ENCODE results near the gene MGAT5B. TPM values are rescaled to one million over a fixed set of nuclear protein-coding genes. Genes with fewer than 3 reads are reported as not detected.
"Not testable (repeated sequence)": the region's sequence is repeated elsewhere in the genome, so short reads cannot be mapped to it uniquely, and the experiment has no call there.

Gene MGAT5B
- total RNA-seq, 2 donors from 2014 or later, result 3.6 TPM; not detected in 1

DNA sequence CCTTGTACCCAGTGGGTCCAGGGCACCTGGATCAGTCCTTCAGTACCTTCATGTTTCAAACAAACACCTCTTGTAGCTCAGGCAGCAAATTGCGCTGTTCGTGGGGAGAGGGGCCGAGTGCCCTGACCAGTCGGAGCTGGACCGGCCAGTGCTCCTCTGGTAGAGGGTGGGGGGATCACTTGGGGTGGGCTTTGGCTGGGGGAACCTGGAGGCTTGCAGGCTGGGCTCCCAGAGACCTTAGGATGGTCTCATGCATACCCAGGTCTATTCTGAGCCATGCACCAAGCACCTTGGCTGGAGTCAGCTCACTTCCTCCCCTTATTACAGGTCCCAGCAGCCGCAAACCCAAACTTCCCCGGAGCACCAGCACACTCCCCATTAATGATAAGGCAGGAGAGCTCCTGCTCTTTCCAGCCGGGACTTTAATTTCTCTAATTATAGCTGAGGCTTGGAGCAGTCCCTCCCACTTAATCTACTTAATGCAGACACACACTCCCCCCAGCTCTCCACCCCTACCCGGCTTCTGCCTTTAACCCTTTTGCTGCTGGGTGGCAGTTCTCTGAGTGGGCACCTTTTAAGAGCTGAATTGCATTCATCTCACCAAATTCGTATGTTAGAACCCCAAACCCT lies 26.3 kb upstream of the MGAT5B start:
- H3K27me3 ChIP-seq, result peaks cover 0 to 22% of the 10 kb centered on the region in 2 donors
- no peaks in the 10 kb centered on the region for H3K36me3 ChIP-seq (replicated peaks in 1 of 2; ENCODE audit: insufficient read depth in 1 of 2, low read depth in 2 of 2)
- TF ChIP-seq, protein P1, sequence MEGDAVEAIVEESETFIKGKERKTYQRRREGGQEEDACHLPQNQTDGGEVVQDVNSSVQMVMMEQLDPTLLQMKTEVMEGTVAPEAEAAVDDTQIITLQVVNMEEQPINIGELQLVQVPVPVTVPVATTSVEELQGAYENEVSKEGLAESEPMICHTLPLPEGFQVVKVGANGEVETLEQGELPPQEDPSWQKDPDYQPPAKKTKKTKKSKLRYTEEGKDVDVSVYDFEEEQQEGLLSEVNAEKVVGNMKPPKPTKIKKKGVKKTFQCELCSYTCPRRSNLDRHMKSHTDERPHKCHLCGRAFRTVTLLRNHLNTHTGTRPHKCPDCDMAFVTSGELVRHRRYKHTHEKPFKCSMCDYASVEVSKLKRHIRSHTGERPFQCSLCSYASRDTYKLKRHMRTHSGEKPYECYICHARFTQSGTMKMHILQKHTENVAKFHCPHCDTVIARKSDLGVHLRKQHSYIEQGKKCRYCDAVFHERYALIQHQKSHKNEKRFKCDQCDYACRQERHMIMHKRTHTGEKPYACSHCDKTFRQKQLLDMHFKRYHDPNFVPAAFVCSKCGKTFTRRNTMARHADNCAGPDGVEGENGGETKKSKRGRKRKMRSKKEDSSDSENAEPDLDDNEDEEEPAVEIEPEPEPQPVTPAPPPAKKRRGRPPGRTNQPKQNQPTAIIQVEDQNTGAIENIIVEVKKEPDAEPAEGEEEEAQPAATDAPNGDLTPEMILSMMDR (IDR thresholded peaks at IDR 0.05), result no peak
- TF ChIP-seq POLR2A (IDR thresholded peaks at IDR 0.05), result no peak
- no peak overlapping the region for H3K27ac ChIP-seq
- DNase-seq (no peak), ATAC-seq (no peak)
- peaks cover 4% of the 10 kb centered on the region for H3K4me1 ChIP-seq
- intact Hi-C loops (cut with DNase I), result no loop called here
- WGBS, 2 donors, result 4 to 6% methylated on average over 9 to 10 of the region's 10 CpGs
- no peaks in the 10 kb centered on the region for H3K9me3 ChIP-seq
- no peak overlapping the region for H3K4me3 ChIP-seq

DNA sequence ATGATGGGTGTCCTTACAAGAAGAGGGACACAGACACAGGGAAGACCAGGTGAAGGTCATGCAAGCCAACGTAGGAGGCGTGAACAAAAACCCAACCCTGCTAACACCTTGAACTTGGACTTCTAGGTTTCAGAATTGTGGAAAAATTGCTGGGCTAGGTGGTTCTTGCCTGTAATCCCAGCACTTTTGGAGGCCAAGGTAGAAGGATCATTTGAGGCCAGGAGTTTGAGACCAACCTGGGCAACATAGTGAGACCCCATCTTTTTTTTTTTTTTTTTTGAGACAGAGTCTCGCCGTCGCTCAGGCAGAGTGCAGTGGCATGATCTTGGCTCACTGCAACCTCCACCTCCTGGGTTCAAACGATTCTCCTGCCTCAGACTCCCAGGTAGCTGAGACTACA lies 25.1 kb upstream of the MGAT5B start:
- H3K27ac ChIP-seq; DNase-seq; H3K36me3 ChIP-seq (replicated peaks in 1 of 2; ENCODE audit: insufficient read depth in 1 of 2, low read depth in 2 of 2); H3K9me3 ChIP-seq; H3K4me3 ChIP-seq; ATAC-seq; intact Hi-C loops (cut with DNase I); H3K4me1 ChIP-seq: not testable (repeated sequence)
- WGBS, 2 donors, result 64 to 69% methylated on average over 6 of the region's 6 CpGs
- H3K27me3 ChIP-seq, result peaks cover 0 to 22% of the 10 kb centered on the region in 2 donors

DNA sequence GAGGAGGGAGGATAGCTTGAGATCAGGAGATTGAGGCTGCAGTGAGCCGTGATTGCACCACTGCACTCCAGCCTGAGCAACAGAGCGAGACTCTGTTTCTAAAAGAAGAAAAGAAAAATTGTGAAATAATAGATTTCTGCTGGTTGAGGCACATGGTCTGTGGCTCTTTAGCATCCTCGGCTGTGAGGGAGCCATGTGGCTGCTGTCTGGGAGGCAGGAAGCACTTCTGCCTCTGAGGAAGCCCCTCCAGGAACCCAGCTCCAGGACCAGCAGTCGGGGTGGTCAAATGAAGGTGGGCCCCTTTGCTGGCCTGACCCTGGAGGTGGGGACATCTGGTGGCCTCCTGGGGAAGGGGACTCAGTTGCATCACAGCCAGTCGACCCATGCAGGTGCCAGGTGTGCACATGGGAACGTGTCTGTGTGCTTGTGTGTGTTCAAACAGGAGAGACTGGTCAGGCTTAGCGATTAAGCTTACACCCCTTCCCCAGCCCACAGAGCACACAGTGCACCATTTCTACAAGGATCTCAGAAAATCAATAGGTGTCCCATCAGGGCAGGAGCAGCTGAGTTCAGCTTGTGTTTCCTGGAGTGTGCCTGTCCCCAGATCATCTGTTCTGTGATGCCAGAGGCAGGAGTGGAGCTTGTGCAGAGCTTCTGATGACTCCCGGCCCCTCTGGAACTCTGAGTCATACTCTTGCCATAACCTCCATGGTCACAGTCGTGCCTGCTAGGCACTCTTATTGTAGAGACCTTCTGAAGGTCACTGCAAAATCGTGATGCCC lies 24.3 kb upstream of the MGAT5B start:
- Histone ChIP-seq H3K36me3 (replicated peaks in 1 of 2; ENCODE audit: insufficient read depth in 1 of 2, low read depth in 2 of 2) (no peaks in the 10 kb centered on the region), H3K27me3 (peaks cover 0 to 22% of the 10 kb centered on the region in 2 donors), H3K4me1 (peaks cover 4% of the 10 kb centered on the region), H3K9me3 (no peaks in the 10 kb centered on the region), H3K27ac (no peak overlapping the region), H3K4me3 (no peak overlapping the region)
- 28 to 43% methylated on average over 5 to 10 of the region's 10 CpGs for WGBS, 2 donors
- intact Hi-C loops (cut with DNase I), result no loop called here
- DNase-seq, result no peak
- ATAC-seq, result no peak
- TF ChIP-seq, protein P1 (IDR thresholded peaks at IDR 0.05), result no peak
- TF ChIP-seq POLR2A (IDR thresholded peaks at IDR 0.05), result no peak

DNA sequence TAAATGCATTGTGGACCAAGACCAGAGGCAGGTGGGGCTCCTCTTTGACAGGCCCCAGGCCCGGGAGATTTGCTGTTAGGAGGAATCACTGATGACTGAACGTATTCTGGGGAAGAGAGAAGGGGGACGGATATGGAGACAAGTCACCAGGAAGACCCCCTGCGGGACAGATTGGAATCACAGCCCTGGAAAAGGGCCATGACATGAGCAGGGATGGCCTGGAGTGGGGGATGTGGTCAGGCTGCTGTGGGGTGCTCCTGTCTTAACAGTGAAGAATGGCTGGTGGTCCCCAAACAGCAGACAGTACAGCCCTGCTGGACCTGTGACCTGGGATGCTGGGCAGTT lies 23.7 kb upstream of the MGAT5B start:
- intact Hi-C loops (cut with DNase I), result no loop called here
- H3K9me3 ChIP-seq, result no peaks in the 10 kb centered on the region
- DNase-seq (no peak), ATAC-seq (no peak)
- no peak overlapping the region for H3K27ac ChIP-seq
- no peaks in the 10 kb centered on the region for H3K36me3 ChIP-seq (replicated peaks in 1 of 2; ENCODE audit: insufficient read depth in 1 of 2, low read depth in 2 of 2)
- WGBS, 2 donors, result 54 to 64% methylated on average over 4 of the region's 4 CpGs
- no peak for TF ChIP-seq POLR2A (IDR thresholded peaks at IDR 0.05)
- TF ChIP-seq, protein P1 (IDR thresholded peaks at IDR 0.05), result no peak
- peaks cover 0 to 22% of the 10 kb centered on the region in 2 donors for H3K27me3 ChIP-seq
- H3K4me3 ChIP-seq, result no peak overlapping the region
- H3K4me1 ChIP-seq, result peaks cover 4% of the 10 kb centered on the region

DNA sequence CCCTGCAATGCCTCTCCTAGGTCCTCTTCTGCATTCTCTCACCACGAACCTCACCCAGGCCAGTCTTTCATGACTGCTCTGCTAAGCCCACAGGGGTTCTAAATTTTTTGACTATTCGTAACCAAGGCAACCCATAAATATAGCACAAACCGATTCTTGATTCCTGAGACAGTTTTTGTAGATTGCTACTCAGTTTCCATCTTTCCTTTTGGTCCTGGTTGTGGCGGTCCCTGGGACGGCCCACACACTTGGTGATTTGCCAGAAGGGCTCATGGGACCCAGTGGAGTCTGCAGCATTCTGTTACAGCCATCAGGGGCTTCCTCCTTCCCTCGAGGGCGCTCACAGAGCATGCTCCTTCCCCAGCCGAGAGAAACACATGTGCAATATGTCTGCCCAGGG lies 23.4 kb upstream of the MGAT5B start:
- no peaks in the 10 kb centered on the region for H3K36me3 ChIP-seq (replicated peaks in 1 of 2; ENCODE audit: insufficient read depth in 1 of 2, low read depth in 2 of 2)
- DNase-seq (no peak), ATAC-seq (no peak)
- H3K27me3 ChIP-seq, result peaks cover 0 to 22% of the 10 kb centered on the region in 2 donors
- H3K4me3 ChIP-seq, result no peak overlapping the region
- no peak overlapping the region for H3K27ac ChIP-seq
- TF ChIP-seq, protein P1 (IDR thresholded peaks at IDR 0.05), result no peak
- no peaks in the 10 kb centered on the region for H3K9me3 ChIP-seq
- H3K4me1 ChIP-seq, result peaks cover 3% of the 10 kb centered on the region
- intact Hi-C loops (cut with DNase I), result no loop called here
- 36 to 42% methylated on average over 7 to 8 of the region's 8 CpGs for WGBS, 2 donors

Measured in body of pancreas (tissue), 4 donors.